Spleen (tissue), 11 donors: ENCODE results near the gene HOXC6. TPM values are rescaled to one million over a fixed set of nuclear protein-coding genes. Genes with fewer than 3 reads are reported as not detected.

Source experiments
- DNase-seq: peaks from one replicate; pipeline ENCODE4 v3.0.0-alpha.2; 2020
- H3K27ac ChIP-seq, 8 donors: fragments of 200-600 bp; sonication (generic) in 7 of 8; 1 replicate in 4 of 8; 2 replicates in 4 of 8; pipeline versions ENCODE4 v1.5.0 to v1.8.0; 2016 to 2021; ENCODE audit warnings: inconsistent platforms in 4 of 8, mild to moderate bottlenecking in 4 of 8, moderate library complexity in 1 of 8
- H3K27me3 ChIP-seq, 7 donors: fragments of 200-600 bp; sonication (generic) in 6 of 7; replicated peaks in 1 of 7; 1 replicate in 4 of 7; 2 replicates in 3 of 7; pipeline versions ENCODE4 v1.5.0 to v1.8.0; 2016 to 2021; ENCODE audit warnings: inconsistent platforms in 3 of 7, mild to moderate bottlenecking in 1 of 7
- H3K36me3 ChIP-seq, 6 donors: fragments of 200-600 bp; sonication (generic) in 5 of 6; 1 replicate in 4 of 6; 2 replicates in 2 of 6; pipeline versions ENCODE4 v1.5.0 to v1.8.0; 2016 to 2021; ENCODE audit warnings: inconsistent platforms in 2 of 6
- H3K4me1 ChIP-seq, 6 donors: fragments of 200-600 bp; sonication (generic) in 5 of 6; 1 replicate in 3 of 6; 2 replicates in 3 of 6; pipeline versions ENCODE4 v1.5.0 to v1.8.0; 2016 to 2021; ENCODE audit warnings: inconsistent platforms in 3 of 6
- H3K4me3 ChIP-seq, 8 donors: fragments of 200-600 bp; sonication (generic) in 7 of 8; 1 replicate in 4 of 8; 2 replicates in 4 of 8; pipeline versions ENCODE4 v1.5.0 to v1.8.0; 2016 to 2021; ENCODE audit warnings: inconsistent platforms in 4 of 8, mild to moderate bottlenecking in 4 of 8, moderate library complexity in 2 of 8
- H3K9me3 ChIP-seq, 8 donors: fragments of 200-600 bp; sonication (generic) in 7 of 8; 1 replicate in 4 of 8; 2 replicates in 4 of 8; pipeline versions ENCODE4 v1.5.0 to v1.8.0; 2016 to 2021; ENCODE audit warnings: inconsistent platforms in 4 of 8
- POLR2A ChIP-seq, 3 donors: fragments of 450-650 bp; IDR thresholded peaks; one replicate each; pipeline ENCODE4 v1.5.1; 2017; ENCODE audit warnings: antibody characterized with exemption in 3 of 3, mild to moderate bottlenecking in 1 of 3
- POLR2AphosphoS5 ChIP-seq, 3 donors: sonication (generic); formaldehyde crosslinking; IDR thresholded peaks; one replicate each; pipeline ENCODE4 v1.5.1; 2017; ENCODE audit warnings: antibody characterized with exemption in 3 of 3
- WGBS, 5 donors: extraction: QIAGEN DNeasy Blood & Tissue Kit in 3 of 5; methylation state at CpG; one replicate each; pipeline versions ENCODE4 v1.1.5 to v1.1.7; 2013 to 2018; 5-methylcytosine and 5-hydroxymethylcytosine counted together
- intact Hi-C: fragments of 100-400 bp; cut with DNase I; formaldehyde crosslinking; loops from one replicate; pipeline ENCODE4 v1.15.0; 2023; ENCODE audit warnings: low total_unique reads
- polyA plus RNA-seq, 3 donors: library from polyadenylated mRNA; stranded (reverse); fragments of 200-250 nt; gene quantifications; one replicate each; pipeline ENCODE4 v1.2.1, GENCODE V29; 2013
- total RNA-seq, 7 donors: library from RNA; depleted of rRNA in 3 of 7; stranded (reverse); fragments of >200 nt in 3 of 7; fragmentation: NEBNext Ultra II Directional in 4 of 7; extraction: Animal tissue kit (Norgen Biotek cat#: 25700) in 4 of 7; gene quantifications; one replicate each; pipeline versions ENCODE4 v1.1.0 to v1.2.1, GENCODE V29; 2016 to 2021
- TF ChIP-seq, protein P1 (sequence below), 11 experiments: fragments of 200-600 bp in 7 of 11; fragments of 450-650 bp in 4 of 11; sonication (generic) in 4 of 11; IDR thresholded peaks in 8 of 11; conservative IDR thresholded peaks in 3 of 11; 1 replicate in 7 of 11; 2 replicates in 4 of 11; pipeline versions ENCODE4 v1.4.0 to v1.8.0; 2016 to 2021; ENCODE audit warnings: antibody characterized with exemption in 11 of 11, inconsistent platforms in 4 of 11, mild to moderate bottlenecking in 1 of 11
- donor health status: healthy with polysubstance abuse.
- donor health status: DM: no; HTN: no; CAD: no; lungs with moderate emphysema.
- donor health status: DM: no; HTN: no; CAD: no.
- donor health status: Bipolar disorder and iron deficiency.
- donor health status: healthy.
- donor health status: DM: no; HTN: no; CAD: no.
- donor health status: DM: yes; HTN: yes; CAD: no.

HOXC6 gene
- total and polyA plus RNA-seq, 10 donors = 0.11 to 0.52 (median 0.24) TPM; not detected in 4

DNA sequence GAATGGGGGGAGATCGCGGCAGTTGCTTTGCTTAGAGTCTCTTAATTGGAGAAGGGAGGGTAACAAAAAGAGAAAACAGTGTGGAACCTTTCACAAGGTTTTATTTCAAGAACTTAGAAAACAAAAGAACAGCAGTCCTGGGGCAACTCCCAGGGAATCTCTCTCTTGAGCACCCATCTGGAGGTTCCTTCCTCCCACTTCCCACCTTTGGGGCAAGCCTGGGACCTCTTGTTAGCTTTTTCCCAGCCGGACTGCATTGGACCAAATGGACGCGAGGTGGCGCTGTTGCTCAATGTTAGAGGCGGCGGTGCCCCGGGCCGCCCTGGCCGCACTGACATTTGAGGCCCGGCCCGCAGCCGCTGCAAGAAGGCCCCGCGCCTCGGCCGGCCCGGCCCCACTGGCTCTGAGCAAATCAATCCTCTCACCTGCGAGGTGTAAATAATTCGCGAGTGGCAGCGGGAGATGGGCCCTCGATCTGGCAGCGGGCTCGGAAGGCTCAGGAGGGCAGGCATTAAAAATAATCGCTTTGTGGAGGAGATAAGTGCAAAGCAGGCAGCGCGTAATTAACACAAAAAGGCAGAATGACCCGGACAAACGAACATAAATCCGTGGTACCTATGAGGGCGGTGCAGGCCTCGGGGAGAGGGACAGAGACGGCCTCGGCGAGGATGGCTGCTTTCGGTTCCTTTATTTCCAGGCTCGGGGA, 22.2 kb upstream of the HOXC6 start:
- peak; percentile 96 for DNase-seq
- Histone ChIP-seq H3K4me3 (peak overlapping the region; percentile 2 to 64 (median 30)), H3K36me3 (no peaks in the 10 kb centered on the region), H3K9me3 (no peaks in the 10 kb centered on the region), H3K4me1 (peaks cover 0 to 46% (median 26%) of the 10 kb centered on the region in 6 donors), H3K27ac (no peak overlapping the region), H3K27me3 (peaks cover 11 to 100% (median 95%) of the 10 kb centered on the region in 7 donors)
- TF ChIP-seq, protein P1, sequence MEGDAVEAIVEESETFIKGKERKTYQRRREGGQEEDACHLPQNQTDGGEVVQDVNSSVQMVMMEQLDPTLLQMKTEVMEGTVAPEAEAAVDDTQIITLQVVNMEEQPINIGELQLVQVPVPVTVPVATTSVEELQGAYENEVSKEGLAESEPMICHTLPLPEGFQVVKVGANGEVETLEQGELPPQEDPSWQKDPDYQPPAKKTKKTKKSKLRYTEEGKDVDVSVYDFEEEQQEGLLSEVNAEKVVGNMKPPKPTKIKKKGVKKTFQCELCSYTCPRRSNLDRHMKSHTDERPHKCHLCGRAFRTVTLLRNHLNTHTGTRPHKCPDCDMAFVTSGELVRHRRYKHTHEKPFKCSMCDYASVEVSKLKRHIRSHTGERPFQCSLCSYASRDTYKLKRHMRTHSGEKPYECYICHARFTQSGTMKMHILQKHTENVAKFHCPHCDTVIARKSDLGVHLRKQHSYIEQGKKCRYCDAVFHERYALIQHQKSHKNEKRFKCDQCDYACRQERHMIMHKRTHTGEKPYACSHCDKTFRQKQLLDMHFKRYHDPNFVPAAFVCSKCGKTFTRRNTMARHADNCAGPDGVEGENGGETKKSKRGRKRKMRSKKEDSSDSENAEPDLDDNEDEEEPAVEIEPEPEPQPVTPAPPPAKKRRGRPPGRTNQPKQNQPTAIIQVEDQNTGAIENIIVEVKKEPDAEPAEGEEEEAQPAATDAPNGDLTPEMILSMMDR (IDR thresholded peaks at IDR 0.05 in 8 of 11, conservative IDR thresholded peaks at IDR 0.05 in 3 of 11) = peak; percentile 83 to 98 (median 94)
- TF ChIP-seq POLR2AphosphoS5 (IDR thresholded peaks at IDR 0.05) (peak in 2 of 3 donors; percentile 36 to 57), POLR2A (IDR thresholded peaks at IDR 0.05) (no peak)
- intact Hi-C loops = loop anchor here (5.0 kb wide), 1 partner anchor 186 kb away; no protein-coding TSS in a partner anchor
- WGBS, 5 donors = 2 to 3% (median 2%) methylated on average over 35 to 39 of the region's 39 CpGs

DNA sequence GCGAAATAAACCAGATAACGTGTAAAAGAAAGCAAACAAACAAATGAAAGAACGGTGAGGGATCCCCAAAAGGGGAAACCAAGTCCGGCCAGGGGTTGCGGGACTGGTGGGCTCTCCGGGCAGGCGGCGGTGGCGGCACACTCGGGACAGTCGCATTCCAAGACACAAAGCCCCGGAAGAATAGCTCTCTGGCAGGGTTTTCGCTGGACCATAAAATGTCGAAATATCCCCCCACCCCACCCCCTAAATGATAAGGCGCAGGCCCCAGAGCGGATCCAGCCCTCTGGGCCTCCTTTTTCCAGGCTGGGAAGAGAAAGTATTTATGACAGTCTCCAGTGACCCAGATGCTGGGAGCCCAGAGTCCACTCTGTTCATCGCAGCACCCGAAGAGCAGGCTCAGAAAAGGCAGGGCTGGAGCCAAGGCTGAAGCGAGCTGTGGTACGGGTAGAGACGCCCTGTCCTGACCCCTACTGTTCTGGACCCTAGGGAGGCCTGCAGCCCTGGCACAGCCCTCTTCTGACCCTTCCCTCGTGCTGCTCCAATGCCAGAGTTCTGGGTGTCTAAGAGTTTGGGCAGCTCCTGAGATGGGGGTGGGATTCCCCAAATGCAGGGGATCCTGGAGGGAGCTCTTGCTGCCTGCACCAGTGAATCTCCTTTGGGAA, 21.6 kb upstream of the HOXC6 start:
- Histone ChIP-seq H3K4me3 (peak overlapping the region in 7 of 8 donors; percentile 2 to 64 (median 33)), H3K9me3 (no peaks in the 10 kb centered on the region), H3K4me1 (peaks cover 0 to 51% (median 28%) of the 10 kb centered on the region in 6 donors), H3K27ac (no peak overlapping the region), H3K36me3 (no peaks in the 10 kb centered on the region), H3K27me3 (peaks cover 11 to 100% (median 95%) of the 10 kb centered on the region in 7 donors)
- TF ChIP-seq, protein P1 (IDR thresholded peaks at IDR 0.05 in 8 of 11, conservative IDR thresholded peaks at IDR 0.05 in 3 of 11) = no peak
- TF ChIP-seq POLR2AphosphoS5 (IDR thresholded peaks at IDR 0.05) (no peak), POLR2A (IDR thresholded peaks at IDR 0.05) (no peak)
- WGBS, 5 donors = 8 to 15% (median 12%) methylated on average over 18 to 22 of the region's 22 CpGs
- intact Hi-C loops = loop anchor here (5.0 kb wide), 1 partner anchor 186 kb away; no protein-coding TSS in a partner anchor
- DNase-seq = no peak

GRCh38 chr12:54007538-54008259, 20.5 kb upstream of the HOXC6 start:
- Histone ChIP-seq H3K4me1 (peaks cover 0 to 51% (median 28%) of the 10 kb centered on the region in 6 donors), H3K27ac (no peak overlapping the region), H3K36me3 (no peaks in the 10 kb centered on the region), H3K4me3 (no peak overlapping the region), H3K27me3 (peaks cover 14 to 100% (median 95%) of the 10 kb centered on the region in 7 donors), H3K9me3 (no peaks in the 10 kb centered on the region)
- WGBS, 5 donors = 40 to 52% (median 47%) methylated on average over 2 of the region's 2 CpGs
- TF ChIP-seq POLR2A (IDR thresholded peaks at IDR 0.05) (no peak), POLR2AphosphoS5 (IDR thresholded peaks at IDR 0.05) (no peak)
- TF ChIP-seq, protein P1 (IDR thresholded peaks at IDR 0.05 in 8 of 11, conservative IDR thresholded peaks at IDR 0.05 in 3 of 11) = no peak
- DNase-seq = no peak
- intact Hi-C loops = loop anchor here (5.0 kb wide), 1 partner anchor 185 kb away; no protein-coding TSS in a partner anchor
